K562 (cell line): Measurements from ENCODE around the gene HSPA1B. TPM values are rescaled to one million over a fixed set of nuclear protein-coding genes. Genes with fewer than 3 reads are reported as not detected.

ENCODE experiments used
- BHLHE40 ChIP-seq: IDR thresholded peaks from 2 replicates; pipeline ENCODE4 v1.6.1; 2011; ENCODE audit warnings: low read length, improper control_type of control experiment
- CCAR2 ChIP-seq: fragments of 200-400 bp; formaldehyde crosslinking; IDR thresholded peaks from 2 replicates; pipeline ENCODE4 v1.6.1; 2017; ENCODE audit warnings: mild to moderate bottlenecking, low read depth, low read length
- COPS2 ChIP-seq: fragments of 450-650 bp; conservative IDR thresholded peaks from 2 replicates; pipeline ENCODE4 v1.6.1; 2016; ENCODE audit warnings: mild to moderate bottlenecking, moderate library complexity
- FIP1L1 ChIP-seq: fragments of 200-400 bp; formaldehyde crosslinking; IDR thresholded peaks from 2 replicates; pipeline ENCODE4 v1.6.1; 2018; ENCODE audit warnings: mild to moderate bottlenecking, low read depth, low read length; ENCODE audit not compliant: poor library complexity, severe bottlenecking
- FOXP1 ChIP-seq: sonication (generic); formaldehyde crosslinking; IDR thresholded peaks from 2 replicates; pipeline ENCODE4 v1.8.0; 2022; ENCODE audit warnings: mild to moderate bottlenecking, missing genetic modification reagents
- HLTF ChIP-seq: fragments of 450-650 bp; IDR thresholded peaks from 2 replicates; pipeline ENCODE4 v1.6.1; 2016
- HNRNPLL ChIP-seq: fragments of 200-400 bp; formaldehyde crosslinking; IDR thresholded peaks from 2 replicates; pipeline ENCODE4 v1.6.1; 2017; ENCODE audit warnings: low read length, low read depth, mild to moderate bottlenecking; ENCODE audit not compliant: poor library complexity, severe bottlenecking
- ID3 ChIP-seq, 2 experiments: fragments of 250-450 bp in 1 of 2; fragments of 450-650 bp in 1 of 2; sonication (Bioruptor Pico) in 1 of 2; IDR thresholded peaks; 2 replicates each; pipeline versions ENCODE4 v1.6.1 to v1.8.0; 2016 to 2021; ENCODE audit warnings: mild to moderate bottlenecking in 2 of 2, moderate library complexity in 2 of 2, missing compliant biosample characterization in 1 of 2, missing genetic modification characterization in 1 of 2
- MYC ChIP-seq, 2 experiments: fragments of 250-450 bp in 1 of 2; sonication (Bioruptor Pico) in 1 of 2; IDR thresholded peaks; 2 replicates each; pipeline versions ENCODE4 v1.5.1 to v1.6.1; 2012 to 2021; ENCODE audit warnings: low read depth in 2 of 2, borderline replicate concordance in 1 of 2, improper control_type of control experiment in 1 of 2, low read length in 1 of 2, mild to moderate bottlenecking in 1 of 2, moderate library complexity in 1 of 2
- PCBP1 ChIP-seq: fragments of 200-400 bp; formaldehyde crosslinking; IDR thresholded peaks from 2 replicates; pipeline ENCODE4 v1.6.1; 2018; ENCODE audit warnings: mild to moderate bottlenecking, low read depth, low read length; ENCODE audit not compliant: poor library complexity, severe bottlenecking
- RBM25 ChIP-seq: fragments of 200-400 bp; formaldehyde crosslinking; IDR thresholded peaks from 2 replicates; pipeline ENCODE4 v1.6.1; 2018; ENCODE audit warnings: low read length, low read depth, moderate library complexity; ENCODE audit not compliant: severe bottlenecking
- SUPT5H ChIP-seq: fragments of 450-650 bp; IDR thresholded peaks from 2 replicates; pipeline ENCODE4 v1.6.1; 2016
- TEAD1 ChIP-seq, 2 experiments: fragments of 450-650 bp in 1 of 2; sonication (generic) in 1 of 2; formaldehyde crosslinking; IDR thresholded peaks; 2 replicates each; pipeline versions ENCODE4 v1.4.0 to v1.8.0; 2020 to 2022; ENCODE audit warnings: mild to moderate bottlenecking in 2 of 2, missing genetic modification reagents in 1 of 2
- TEAD2 ChIP-seq: fragments of 450-650 bp; IDR thresholded peaks from 2 replicates; pipeline ENCODE4 v1.6.1; 2016; ENCODE audit warnings: missing genetic modification characterization, control low read depth, missing compliant biosample characterization
- TFAP4 ChIP-seq: sonication (generic); formaldehyde crosslinking; IDR thresholded peaks from 2 replicates; pipeline ENCODE4 v1.8.0; 2022; ENCODE audit warnings: missing genetic modification reagents, mild to moderate bottlenecking, moderate library complexity, borderline replicate concordance
- TRIM28 ChIP-seq: fragments of 450-650 bp; IDR thresholded peaks from 2 replicates; pipeline ENCODE4 v1.6.1; 2017
- UBTF ChIP-seq, 2 experiments: IDR thresholded peaks; 2 replicates each; pipeline ENCODE4 v1.6.1; 2012; ENCODE audit warnings: improper control_type of control experiment in 2 of 2, low read depth in 2 of 2, low read length in 2 of 2, borderline replicate concordance in 1 of 2
- VEZF1 ChIP-seq: fragments of 200-800 bp; sonication (Bioruptor generic); IDR thresholded peaks from 2 replicates; pipeline ENCODE4 v1.6.1; 2017; ENCODE audit warnings: missing genetic modification characterization, missing compliant biosample characterization
- ZFP30 ChIP-seq: fragments of 250-450 bp; sonication (Bioruptor Pico); IDR thresholded peaks from 2 replicates; pipeline ENCODE4 v1.8.0; 2022; ENCODE audit warnings: moderate library complexity, mild to moderate bottlenecking, inconsistent platforms, borderline replicate concordance
- ZNF699 ChIP-seq: fragments of 250-450 bp; sonication (Bioruptor Pico); IDR thresholded peaks from 2 replicates; pipeline ENCODE4 v1.8.0; 2021; ENCODE audit warnings: mild to moderate bottlenecking, moderate library complexity; ENCODE audit not compliant: insufficient replicate concordance
- polyA plus RNA-seq, 8 experiments: library from polyadenylated mRNA; depleted of rRNA in 4 of 8; stranded (reverse) in 5 of 8; unstranded in 3 of 8; fragments of >200 nt; fragmentation: Nextera tagmentation in 2 of 8; fragmentation: Illumina TruSeq in 1 of 8; extraction: Ambion mirVana in 2 of 8; extraction: Trizol in 1 of 8; gene quantifications; 2 replicates each; pipeline versions ENCODE4 v1.2.1 to v1.2.3, GENCODE V29; 2011 to 2014; ENCODE audit warnings: inconsistent platforms in 1 of 8, missing spikeins in 1 of 8
- total RNA-seq, 7 experiments: library from RNA; depleted of rRNA in 6 of 7; stranded (reverse); fragments of >200 nt in 6 of 7; fragmentation: Illumina TruSeq in 2 of 7; extraction: Trizol in 2 of 7; gene quantifications; 2 replicates each; pipeline versions ENCODE4 v1.2.1 to v1.2.3, GENCODE V29; 2011 to 2021; ENCODE audit warnings: low replicate concordance in 1 of 7

The HSPA1B gene
- total and polyA plus RNA-seq, 9 of the 15 experiments (the other 6 are each of a cell fraction or from before 2014, with no cell fraction given): 0.27 to 227 (median 51.2) TPM

- no peak for TF ChIP-seq UBTF (IDR thresholded peaks at IDR 0.05; ENCODE audit: borderline replicate concordance in 1 of 2, low read depth in 2 of 2, low read length in 2 of 2)
- peak; percentile 95 for TF ChIP-seq HLTF
- peak; percentile 94 for TF ChIP-seq MYC (IDR thresholded peaks at IDR 0.05; ENCODE audit: low read depth, low read length)
- TF ChIP-seq MYC (CRISPR knock-in tag; IDR thresholded peaks at IDR 0.05; ENCODE audit: borderline replicate concordance, low read depth): peak; percentile 96
- TF ChIP-seq TRIM28: peak; percentile 59
- peak; percentile 93 for TF ChIP-seq PCBP1
- no peak; the same call in 1 of the 2 replicates for TF ChIP-seq ZFP30 (CRISPR knock-in tag)
- peak; percentile 69 for TF ChIP-seq FOXP1 (CRISPR knock-in tag)
- TF ChIP-seq TEAD1 (CRISPR knock-in tag; IDR thresholded peaks at IDR 0.05): peak; percentile 65 to 71; a peak in 3 of 4 replicates
- TF ChIP-seq TEAD2 (tag): peak; percentile 62
- TF ChIP-seq COPS2: no peak
- TF ChIP-seq VEZF1 (CRISPR knock-in tag): no peak
- TF ChIP-seq ZNF699 (CRISPR knock-in tag): no peak
- no peak for TF ChIP-seq CCAR2
- peak; percentile 45; the same call in 1 of the 2 replicates for TF ChIP-seq BHLHE40
- peak; percentile 100 for TF ChIP-seq SUPT5H
- TF ChIP-seq RBM25: no peak
- TF ChIP-seq FIP1L1: peak; percentile 98
- 0 out of 2 replicates have a peak, but pooled peaks have one; percentile 65 for TF ChIP-seq ID3 (CRISPR knock-in tag; IDR thresholded peaks at IDR 0.05)
- peak; percentile 59 for TF ChIP-seq ID3 (tag; IDR thresholded peaks at IDR 0.05)
- TF ChIP-seq TFAP4 (CRISPR knock-in tag): peak; percentile 85
- TF ChIP-seq HNRNPLL: peak; percentile 87
Measured at GRCh38 chr6:31834367-31835250, 7.1 kb downstream of the HSPA1B start (continued).
